HCT116 (cell line): ENCODE data around the gene RNU7-1. TPM values are rescaled to one million over a fixed set of nuclear protein-coding genes. Genes with fewer than 3 reads are reported as not detected.

ENCODE experiments used
- ATAC-seq: fragments of 200-7000 bp; cut with Tn5 transposase; 2 replicates; pipeline ENCODE4 v1.9.1; 2020; ENCODE audit warnings: mild to moderate bottlenecking, moderate library complexity
- BruUV-seq: library from RNA; stranded (reverse); fragments of 400-500 nt; replicated peaks from 2 replicates; lab custom pipeline; 2021; lab: Mats Ljungman, UMichigan
- CTCF ChIA-PET: fragments of 300-600 bp; sonication (Branson Sonifier 250); formaldehyde crosslinking; loops from one replicate; lab custom pipeline; 2021; ENCODE audit warnings: antibody characterized with exemption; lab: Charles Lee
- POLR2A ChIA-PET: fragments of 300-600, 350-600 bp; sonication (Branson Sonifier 250); formaldehyde crosslinking; loops from one replicate; lab custom pipeline; 2021; ENCODE audit warnings: antibody characterized with exemption; lab: Charles Lee
- RAD21 ChIA-PET, 2 experiments: fragments of 300-600 bp; sonication (Branson Sonifier 250); formaldehyde crosslinking; loops; one replicate each; lab custom pipeline; 2023; ENCODE audit warnings: low total read pairs in 2 of 2; ENCODE audit not compliant: uncharacterized antibody in 2 of 2, unreplicated experiment in 2 of 2, low non-redundant PET in 1 of 2; lab: Charles Lee
- DNase-seq: peaks from one replicate; pipeline ENCODE4 v3.0.0-alpha.2; 2010; ENCODE audit warnings: low read depth, low spot score
- H2AFZ ChIP-seq: fragments of 200-600 bp; shearing (Covaris generic), sonication (generic); 2 replicates; pipeline ENCODE4 v1.6.1; 2017; ENCODE audit warnings: low read depth, mixed run types, mixed read lengths, antibody characterized with exemption, low read length; ENCODE audit not compliant: poor library complexity, severe bottlenecking
- H3K27ac ChIP-seq: 2 replicates; pipeline ENCODE4 v1.5.1; 2012; ENCODE audit warnings: low read depth, low read length
- H3K27me3 ChIP-seq: fragments of 200-600 bp; sonication (generic); 2 replicates; pipeline ENCODE4 v1.6.1; 2016; ENCODE audit warnings: mixed run types, low read length, mixed read lengths; ENCODE audit not compliant: insufficient read depth
- H3K36me3 ChIP-seq, 2 experiments: fragments of 200-500 bp in 1 of 2; fragments of 200-600 bp in 1 of 2; sonication (Bioruptor generic) in 1 of 2; sonication (generic) in 1 of 2; 2 replicates each; pipeline versions ENCODE4 v1.5.1 to v1.6.1; 2014 to 2016; ENCODE audit warnings: low read length in 2 of 2, inconsistent platforms in 1 of 2, mixed read lengths in 1 of 2, mixed run types in 1 of 2; ENCODE audit not compliant: insufficient read depth in 2 of 2, control insufficient read depth in 1 of 2
- H3K4me1 ChIP-seq, 2 experiments: fragments of 200-600 bp in 1 of 2; sonication (generic) in 1 of 2; 2 replicates each; pipeline versions ENCODE4 v1.5.1 to v1.6.1; 2012 to 2017; ENCODE audit warnings: low read length in 2 of 2, inconsistent platforms in 1 of 2, mild to moderate bottlenecking in 1 of 2, mixed read lengths in 1 of 2, mixed run types in 1 of 2, moderate library complexity in 1 of 2; ENCODE audit not compliant: insufficient read depth in 2 of 2, control insufficient read depth in 1 of 2
- H3K4me2 ChIP-seq: fragments of 200-600 bp; sonication (generic); 2 replicates; pipeline ENCODE4 v1.6.1; 2017; ENCODE audit warnings: mixed run types, low read length, mixed read lengths
- H3K4me3 ChIP-seq, 2 experiments: fragments of 200-600 bp in 1 of 2; sonication (generic) in 1 of 2; replicated peaks in 1 of 2; 2 replicates each; pipeline ENCODE4 v1.5.1; 2011 to 2016; ENCODE audit warnings: low read length in 2 of 2, control low read depth in 1 of 2, low read depth in 1 of 2, mild to moderate bottlenecking in 1 of 2, mixed read lengths in 1 of 2, mixed run types in 1 of 2
- H3K79me2 ChIP-seq: fragments of 200-600 bp; sonication (generic); 2 replicates; pipeline ENCODE4 v1.6.1; 2017; ENCODE audit warnings: mild to moderate bottlenecking, mixed run types, low read length, moderate library complexity, mixed read lengths; ENCODE audit not compliant: insufficient read depth
- H3K9ac ChIP-seq: fragments of 200-600 bp; sonication (generic); 2 replicates; pipeline ENCODE4 v1.6.1; 2016; ENCODE audit warnings: low read length, mixed read lengths
- H3K9me2 ChIP-seq: fragments of 200-600 bp; sonication (generic), shearing (Covaris generic); 2 replicates; pipeline ENCODE4 v1.6.1; 2017; ENCODE audit warnings: mixed run types, mild to moderate bottlenecking, moderate library complexity; ENCODE audit not compliant: insufficient read depth
- H3K9me3 ChIP-seq, 2 experiments: fragments of 200-500 bp in 1 of 2; fragments of 200-600 bp in 1 of 2; sonication (Bioruptor generic) in 1 of 2; sonication (generic) in 1 of 2; 2 replicates each; pipeline ENCODE4 v1.6.1; 2014 to 2017; ENCODE audit warnings: low read length in 2 of 2, mixed read lengths in 2 of 2, inconsistent platforms in 1 of 2, low read depth in 1 of 2, mild to moderate bottlenecking in 1 of 2, mixed run types in 1 of 2, moderate library complexity in 1 of 2; ENCODE audit not compliant: control insufficient read depth in 1 of 2, insufficient read depth in 1 of 2
- H4K20me1 ChIP-seq: fragments of 200-600 bp; sonication (generic), shearing (Covaris generic); 2 replicates; pipeline ENCODE4 v1.6.1; 2017; ENCODE audit warnings: mixed run types, mild to moderate bottlenecking, moderate library complexity; ENCODE audit not compliant: insufficient read depth
- CTCF ChIP-seq, 3 experiments: fragments of 200-600 bp in 1 of 3; sonication (generic) in 1 of 3; IDR thresholded peaks in 2 of 3; conservative IDR thresholded peaks in 1 of 3; 2 replicates each; pipeline ENCODE4 v1.5.1; 2012 to 2017; ENCODE audit warnings: low read depth in 2 of 3, low read length in 2 of 3, antibody characterized with exemption in 1 of 3, borderline replicate concordance in 1 of 3, control low read depth in 1 of 3, mild to moderate bottlenecking in 1 of 3, mixed read lengths in 1 of 3, mixed run types in 1 of 3, moderate library complexity in 1 of 3; ENCODE audit not compliant: insufficient read depth in 1 of 3
- JUND ChIP-seq: IDR thresholded peaks from 2 replicates; pipeline ENCODE4 v1.6.1; 2012
- RAD21 ChIP-seq: IDR thresholded peaks from 2 replicates; pipeline ENCODE4 v1.6.1; 2012; ENCODE audit warnings: low read depth, mild to moderate bottlenecking
- SP1 ChIP-seq: IDR thresholded peaks from 2 replicates; pipeline ENCODE4 v1.6.1; 2012; ENCODE audit warnings: low read depth
- SRF ChIP-seq: IDR thresholded peaks from 2 replicates; pipeline ENCODE4 v1.6.1; 2012; ENCODE audit warnings: low read depth
- ZBTB33 ChIP-seq: IDR thresholded peaks from 2 replicates; pipeline ENCODE4 v1.6.1; 2011; ENCODE audit warnings: mild to moderate bottlenecking, low read length, moderate library complexity; ENCODE audit not compliant: insufficient replicate concordance; ENCODE audit errors: extremely low read depth
- intact Hi-C: fragments of 100-400 bp; cut with micrococcal nuclease; formaldehyde crosslinking; loops from 2 replicates; pipeline ENCODE4 v1.10.0; 2022
- total RNA-seq: library from RNA; stranded (reverse); gene quantifications from one replicate; pipeline ENCODE4 v1.2.1, GENCODE V29; 2021; ENCODE audit not compliant: unreplicated experiment

RNU7-1 gene
- total RNA-seq, 1 experiment from 2014 or later, result not detected

- no peak for ATAC-seq
- H3K79me2 ChIP-seq, result no peaks in the 10 kb centered on the region
- no peak for DNase-seq
- H3K36me3 ChIP-seq, result no peaks in the 10 kb centered on the region
- H3K9me2 ChIP-seq, result no peaks in the 10 kb centered on the region
- H3K9me3 ChIP-seq, result no peaks in the 10 kb centered on the region
- H3K27me3 ChIP-seq, result no peaks in the 10 kb centered on the region
- CTCF ChIA-PET, result no interaction called here
- no TSS peak for BruUV-seq
- H4K20me1 ChIP-seq, result no peaks in the 10 kb centered on the region
- H3K4me2 ChIP-seq, result no peak overlapping the region
- RAD21 ChIA-PET, result no interaction called here
- TF ChIP-seq CTCF (IDR thresholded peaks at IDR 0.05 in 2 of 3, conservative IDR thresholded peaks at IDR 0.05 in 1 of 3; ENCODE audit: borderline replicate concordance in 1 of 3, insufficient read depth in 1 of 3, low read depth in 2 of 3, low read length in 2 of 3), result no peak
- TF ChIP-seq RAD21, result no peak
- TF ChIP-seq, all 23 proteins: peak for 0
- peaks cover 7 to 18% of the 10 kb centered on the region in 2 experiments; a peak in 3 of 4 replicates for H3K4me1 ChIP-seq
- no peak overlapping the region for H3K9ac ChIP-seq
- intact Hi-C loops, result no loop called here
- H2AFZ ChIP-seq, result no peak overlapping the region
- POLR2A ChIA-PET, result interaction anchor here (1.2 kb wide), 1 partner anchor 9 kb away, joined by 5 read pairs; the partner anchor contains the start of genes C12orf57 and RNU7-1
- no peak overlapping the region for H3K4me3 ChIP-seq
- H3K27ac ChIP-seq, result no peak overlapping the region
Measured at GRCh38 chr12:6953442-6954315, 10.1 kb downstream of the RNU7-1 start.

GRCh38 chr12:6954316-6955107 is 10.9 kb downstream of the RNU7-1 start:
- no peak for TF ChIP-seq SRF
- TF ChIP-seq JUND, result no peak
- TF ChIP-seq SP1, result no peak
- no peak for TF ChIP-seq ZBTB33
- RAD21 ChIA-PET, result no interaction called here

More at GRCh38 chr12:6954316-6955107, 10.9 kb downstream of the RNU7-1 start:
- Histone ChIP-seq H3K9ac (no peak overlapping the region), H4K20me1 (no peaks in the 10 kb centered on the region), H3K4me3 (no peak overlapping the region), H3K27ac (no peak overlapping the region), H3K9me3 (no peaks in the 10 kb centered on the region), H3K4me2 (no peak overlapping the region), H3K27me3 (no peaks in the 10 kb centered on the region), H3K4me1 (peaks cover 7 to 10% of the 10 kb centered on the region in 2 experiments; a peak in 3 of 4 replicates), H2AFZ (no peak overlapping the region), H3K9me2 (no peaks in the 10 kb centered on the region), H3K79me2 (no peaks in the 10 kb centered on the region), H3K36me3 (no peaks in the 10 kb centered on the region)
- CTCF ChIA-PET, result no interaction called here
- intact Hi-C loops, result no loop called here
- POLR2A ChIA-PET, result interaction anchor here (1.2 kb wide), 1 partner anchor 10 kb away, joined by 5 read pairs; the partner anchor contains the start of genes C12orf57 and RNU7-1
- ATAC-seq (no peak), DNase-seq (no peak)
- no TSS peak for BruUV-seq
